ENCODE results near the gene RANGAP1. TPM values are rescaled to one million over a fixed set of nuclear protein-coding genes. Genes with fewer than 3 reads are reported as not detected.

Gene RANGAP1
- total RNA-seq, 4 donors from 2014 or later = 39.9 to 87.9 (median 65.5) TPM

GRCh38 chr22:41223535-41223934 is 62.5 kb downstream of the RANGAP1 start:
- Histone ChIP-seq H3K27ac (replicated peaks in 1 of 4) (no peak overlapping the region), H3K36me3 (peaks cover 61 to 97% (median 95%) of the 10 kb centered on the region in 4 donors), H3K27me3 (no peaks in the 10 kb centered on the region), H3K4me3 (no peak overlapping the region), H3K4me1 (peaks cover 0 to 2% (median 1%) of the 10 kb centered on the region in 4 donors), H3K9me3 (no peaks in the 10 kb centered on the region)
- intact Hi-C loops (cut with DNase I) = no loop called here
- no peak for DNase-seq (ENCODE audit: extremely low spot score)
- TF ChIP-seq EP300 (IDR thresholded peaks at IDR 0.05) (no peak), POLR2A (IDR thresholded peaks at IDR 0.05; ENCODE audit: low read depth) (no peak), POLR2AphosphoS5 (IDR thresholded peaks at IDR 0.05) (no peak)
- 86% methylated on average over 4 of the region's 7 CpGs for WGBS

- no peak for TF ChIP-seq EP300 (IDR thresholded peaks at IDR 0.05)
- no peak for TF ChIP-seq POLR2AphosphoS5 (IDR thresholded peaks at IDR 0.05)
- TF ChIP-seq POLR2A (IDR thresholded peaks at IDR 0.05; ENCODE audit: low read depth) = no peak
- TF ChIP-seq CTCF (IDR thresholded peaks at IDR 0.05) = no peak
- Histone ChIP-seq H3K36me3 (peaks cover 60 to 91% (median 89%) of the 10 kb centered on the region in 4 donors), H3K4me1 (peaks cover 5 to 7% (median 7%) of the 10 kb centered on the region in 4 donors), H3K4me3 (no peak overlapping the region), H3K9me3 (no peaks in the 10 kb centered on the region), H3K27me3 (no peaks in the 10 kb centered on the region), H3K27ac (replicated peaks in 1 of 4) (no peak overlapping the region)
- intact Hi-C loops (cut with DNase I) = no loop called here
- no peak for DNase-seq (ENCODE audit: extremely low spot score)
- 87% methylated on average over 5 of the region's 9 CpGs for WGBS
Observed at GRCh38 chr22:41222846-41223507, 63.0 kb downstream of the RANGAP1 start.

GRCh38 chr22:41217553-41218157 is 68.3 kb downstream of the RANGAP1 start:
- no peak for TF ChIP-seq EP300 (IDR thresholded peaks at IDR 0.05)
- TF ChIP-seq POLR2AphosphoS5 (IDR thresholded peaks at IDR 0.05) = peak; percentile 61 to 79
- TF ChIP-seq POLR2A (IDR thresholded peaks at IDR 0.05; ENCODE audit: low read depth) = no peak
- TF ChIP-seq CTCF (IDR thresholded peaks at IDR 0.05) = no peak
- peaks cover 20 to 33% (median 30%) of the 10 kb centered on the region in 4 donors for H3K4me1 ChIP-seq
- H3K27ac ChIP-seq (replicated peaks in 1 of 4) = peak overlapping the region; percentile 83 to 86 (median 84)
- H3K27me3 ChIP-seq = no peaks in the 10 kb centered on the region
- H3K4me3 ChIP-seq = peak overlapping the region; percentile 24 to 37 (median 32)
- H3K36me3 ChIP-seq = peaks cover 25 to 73% (median 59%) of the 10 kb centered on the region in 4 donors
- WGBS = 11% methylated on average over 14 of the region's 16 CpGs
- intact Hi-C loops (cut with DNase I) = no loop called here
- no peaks in the 10 kb centered on the region for H3K9me3 ChIP-seq
- DNase-seq (ENCODE audit: extremely low spot score) = peak; percentile 96

- H3K27ac ChIP-seq (replicated peaks in 1 of 4) = peak overlapping the region; percentile 83 to 86 (median 84)
- H3K36me3 ChIP-seq = peaks cover 18 to 73% (median 57%) of the 10 kb centered on the region in 4 donors
- H3K27me3 ChIP-seq = no peaks in the 10 kb centered on the region
- TF ChIP-seq POLR2AphosphoS5 (IDR thresholded peaks at IDR 0.05) (peak in 1 of 2 donors; percentile 23), CTCF (IDR thresholded peaks at IDR 0.05) (no peak), POLR2A (IDR thresholded peaks at IDR 0.05; ENCODE audit: low read depth) (no peak), EP300 (IDR thresholded peaks at IDR 0.05) (no peak)
- no peak for DNase-seq (ENCODE audit: extremely low spot score)
- H3K9me3 ChIP-seq = no peaks in the 10 kb centered on the region
- H3K4me3 ChIP-seq = peak overlapping the region; percentile 24 to 37 (median 32)
- WGBS = 66% methylated on average over 6 of the region's 13 CpGs
- H3K4me1 ChIP-seq = peaks cover 20 to 33% (median 30%) of the 10 kb centered on the region in 4 donors
- intact Hi-C loops (cut with DNase I) = no loop called here
Observed at GRCh38 chr22:41216984-41217383, 69.0 kb downstream of the RANGAP1 start.

- intact Hi-C loops (cut with DNase I) = no loop called here
- H3K36me3 ChIP-seq = peaks cover 9 to 69% (median 51%) of the 10 kb centered on the region in 4 donors
- H3K4me3 ChIP-seq = no peak overlapping the region
- TF ChIP-seq EP300 (IDR thresholded peaks at IDR 0.05) (no peak), CTCF (IDR thresholded peaks at IDR 0.05) (no peak), POLR2AphosphoS5 (IDR thresholded peaks at IDR 0.05) (no peak), POLR2A (IDR thresholded peaks at IDR 0.05; ENCODE audit: low read depth) (no peak)
- no peaks in the 10 kb centered on the region for H3K27me3 ChIP-seq
- H3K9me3 ChIP-seq = no peaks in the 10 kb centered on the region
- peak overlapping the region; percentile 83 to 86 (median 84) for H3K27ac ChIP-seq (replicated peaks in 1 of 4)
- 88% methylated on average over 4 of the region's 7 CpGs for whole genome bisulfite sequencing
- peaks cover 20 to 33% (median 30%) of the 10 kb centered on the region in 4 donors for H3K4me1 ChIP-seq
- DNase-seq (ENCODE audit: extremely low spot score) = no peak
Observed at GRCh38 chr22:41215926-41216325, 70.1 kb downstream of the RANGAP1 start.
